Adipose tissue (tissue), 3 donors: Measurements from ENCODE around the gene COTL1. TPM values are rescaled to one million over a fixed set of nuclear protein-coding genes. Genes with fewer than 3 reads are reported as not detected.
"Not testable (repeated sequence)": the region's sequence is repeated elsewhere in the genome, so short reads cannot be mapped to it uniquely, and the experiment has no call there.

Experiments
- H3K27ac ChIP-seq: one replicate; pipeline ENCODE4 v1.5.1; 2013; ENCODE audit warnings: low read depth, low read length
- WGBS, 3 donors: extraction: QIAGEN DNeasy Blood & Tissue Kit; methylation state at CpG; one replicate each; pipeline ENCODE4 v1.1.7; 2013; 5-methylcytosine and 5-hydroxymethylcytosine counted together
- polyA plus RNA-seq, 3 donors: library from polyadenylated mRNA; stranded (reverse); fragments of 200-250 nt; gene quantifications; one replicate each; pipeline ENCODE4 v1.2.3, GENCODE V29; 2013
- donor health status: healthy with polysubstance abuse.
- donor health status: Bipolar disorder and iron deficiency.
- donor health status: healthy.

Gene COTL1
- polyA plus RNA-seq, 3 donors: 14.1 to 134 (median 132) TPM

GRCh38 chr16:84529607-84530006 lies 88.3 kb downstream of the COTL1 start:
- WGBS, 3 donors: 97 to 98% (median 98%) methylated on average over 3 of the region's 3 CpGs
- H3K27ac ChIP-seq: no peak overlapping the region

GRCh38 chr16:84528322-84528721 lies 89.6 kb downstream of the COTL1 start:
- no peak overlapping the region for H3K27ac ChIP-seq
- 84 to 93% (median 85%) methylated on average over 6 of the region's 6 CpGs for WGBS, 3 donors

GRCh38 chr16:84527532-84528269 lies 90.2 kb downstream of the COTL1 start:
- WGBS, 3 donors: 45 to 66% (median 62%) methylated on average over 11 of the region's 11 CpGs

GRCh38 chr16:84526794-84527531 lies 90.9 kb downstream of the COTL1 start:
- H3K27ac ChIP-seq: no peak overlapping the region
- 29 to 38% (median 35%) methylated on average over 29 of the region's 29 CpGs for WGBS, 3 donors

More at GRCh38 chr16:84527532-84528269, 90.2 kb downstream of the COTL1 start:
- H3K27ac ChIP-seq: no peak overlapping the region

GRCh38 chr16:84524941-84525581 lies 92.8 kb downstream of the COTL1 start:
- H3K27ac ChIP-seq: not testable (repeated sequence)
- 79 to 92% (median 91%) methylated on average over 15 to 17 of the region's 21 CpGs for whole genome bisulfite sequencing, 3 donors

- WGBS, 3 donors: 78 to 95% (median 85%) methylated on average over 14 of the region's 14 CpGs
- H3K27ac ChIP-seq: no peak overlapping the region
These were observed 93.4 kb downstream of the COTL1 start for GRCh38 chr16:84524346-84524920.

- WGBS, 3 donors: 46 to 76% (median 69%) methylated on average over 4 of the region's 4 CpGs
- no peak overlapping the region for H3K27ac ChIP-seq
These were observed 96.4 kb downstream of the COTL1 start for GRCh38 chr16:84521497-84521770.

- no peak overlapping the region for H3K27ac ChIP-seq
- WGBS, 3 donors: 43 to 74% (median 71%) methylated on average over 17 of the region's 17 CpGs
These were observed 97.0 kb downstream of the COTL1 start for GRCh38 chr16:84520725-84521496.

- 70 to 79% (median 77%) methylated on average over 11 of the region's 11 CpGs for WGBS, 3 donors
- no peak overlapping the region for H3K27ac ChIP-seq
These were observed 98.0 kb downstream of the COTL1 start for GRCh38 chr16:84519855-84520254.

GRCh38 chr16:84518804-84519341 lies 99.0 kb downstream of the COTL1 start:
- no peak overlapping the region for H3K27ac ChIP-seq
- 75 to 87% (median 85%) methylated on average over 17 of the region's 17 CpGs for WGBS, 3 donors

- H3K27ac ChIP-seq: not testable (repeated sequence)
- 86 to 92% (median 92%) methylated on average over 3 of the region's 3 CpGs for WGBS, 3 donors
These were observed 99.7 kb downstream of the COTL1 start for GRCh38 chr16:84518220-84518619.

- 85 to 89% (median 88%) methylated on average over 12 of the region's 12 CpGs for WGBS, 3 donors
- H3K27ac ChIP-seq: no peak overlapping the region
These were observed 100.5 kb downstream of the COTL1 start for GRCh38 chr16:84517366-84517765.

Other genes with a start within 250 kb of the COTL1 start
- gene ATP2C2, start 249.5 kb downstream of the COTL1 start, polyA plus RNA-seq: under 1 TPM in 2 of 3 donors, not detected in 1; 0.06 to 0.15 TPM
- 1 to 10 TPM; 2.5 to 4.2 (median 3.9) TPM for gene MEAK7, start 113.4 kb downstream of the COTL1 start, polyA plus RNA-seq
- 10 to 100 TPM; 16.1 to 29.2 (median 17.8) TPM for gene KLHL36, start 30.4 kb upstream of the COTL1 start, polyA plus RNA-seq
- gene USP10, start 81.9 kb upstream of the COTL1 start, polyA plus RNA-seq: 10 to 100 TPM; 13.1 to 39.0 (median 21.8) TPM
- gene CRISPLD2, start 201.9 kb upstream of the COTL1 start, polyA plus RNA-seq: 100 to 1,000 TPM in 1 of 3 donors, 10 to 100 TPM in 1, 1 to 10 TPM in 1; 9.9 to 158 (median 77.0) TPM